ENCODE data around the gene C19orf47.

DNA sequence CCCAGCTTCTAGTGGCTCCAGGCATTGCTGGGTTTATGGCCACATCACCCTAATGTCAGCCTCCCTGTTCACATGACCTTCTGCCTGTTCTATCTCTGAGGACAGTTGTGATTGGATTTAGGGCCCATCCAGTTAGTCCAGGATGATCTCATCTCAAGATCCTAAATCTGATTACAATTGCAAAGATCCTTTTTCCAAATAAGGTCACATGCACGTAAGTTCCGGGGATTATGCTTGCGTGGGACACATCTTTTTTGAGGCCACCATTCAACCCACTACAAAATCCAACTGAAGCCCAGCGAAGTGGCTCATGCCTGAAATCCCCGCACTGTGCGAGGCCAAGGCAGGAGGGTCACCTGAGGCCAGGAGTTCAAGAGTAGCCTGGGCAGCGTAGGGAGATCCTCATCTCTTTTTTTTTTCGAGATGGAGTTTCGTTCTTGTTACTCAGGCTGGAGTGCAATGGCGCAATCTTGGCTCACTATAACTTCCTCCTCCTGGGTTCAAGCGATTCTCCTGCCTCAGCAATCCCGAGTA, 12.6 kb upstream of the C19orf47 start:
- TF ChIP-seq, protein P1, sequence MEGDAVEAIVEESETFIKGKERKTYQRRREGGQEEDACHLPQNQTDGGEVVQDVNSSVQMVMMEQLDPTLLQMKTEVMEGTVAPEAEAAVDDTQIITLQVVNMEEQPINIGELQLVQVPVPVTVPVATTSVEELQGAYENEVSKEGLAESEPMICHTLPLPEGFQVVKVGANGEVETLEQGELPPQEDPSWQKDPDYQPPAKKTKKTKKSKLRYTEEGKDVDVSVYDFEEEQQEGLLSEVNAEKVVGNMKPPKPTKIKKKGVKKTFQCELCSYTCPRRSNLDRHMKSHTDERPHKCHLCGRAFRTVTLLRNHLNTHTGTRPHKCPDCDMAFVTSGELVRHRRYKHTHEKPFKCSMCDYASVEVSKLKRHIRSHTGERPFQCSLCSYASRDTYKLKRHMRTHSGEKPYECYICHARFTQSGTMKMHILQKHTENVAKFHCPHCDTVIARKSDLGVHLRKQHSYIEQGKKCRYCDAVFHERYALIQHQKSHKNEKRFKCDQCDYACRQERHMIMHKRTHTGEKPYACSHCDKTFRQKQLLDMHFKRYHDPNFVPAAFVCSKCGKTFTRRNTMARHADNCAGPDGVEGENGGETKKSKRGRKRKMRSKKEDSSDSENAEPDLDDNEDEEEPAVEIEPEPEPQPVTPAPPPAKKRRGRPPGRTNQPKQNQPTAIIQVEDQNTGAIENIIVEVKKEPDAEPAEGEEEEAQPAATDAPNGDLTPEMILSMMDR (IDR thresholded peaks at IDR 0.05) = no peak
- no peak for TF ChIP-seq POLR2AphosphoS5 (IDR thresholded peaks at IDR 0.05; ENCODE audit: insufficient read depth in 1 of 2, low read depth in 1 of 2)

All from vagina (tissue), 2 donors.